C4-2B (cell line): Measurements from ENCODE around the gene CAB39.

Experiments used
- ZFX ChIP-seq: fragments of 450-650 bp; IDR thresholded peaks from 2 replicates; pipeline ENCODE4 v1.6.1; 2017
- TF ChIP-seq, protein P1 (sequence below): fragments of 450-650 bp; conservative IDR thresholded peaks from 2 replicates; pipeline ENCODE4 v1.5.1; 2017; ENCODE audit warnings: mild to moderate bottlenecking

GRCh38 chr2:230779607-230780006 is 67.0 kb downstream of the CAB39 start:
- TF ChIP-seq, protein P1, sequence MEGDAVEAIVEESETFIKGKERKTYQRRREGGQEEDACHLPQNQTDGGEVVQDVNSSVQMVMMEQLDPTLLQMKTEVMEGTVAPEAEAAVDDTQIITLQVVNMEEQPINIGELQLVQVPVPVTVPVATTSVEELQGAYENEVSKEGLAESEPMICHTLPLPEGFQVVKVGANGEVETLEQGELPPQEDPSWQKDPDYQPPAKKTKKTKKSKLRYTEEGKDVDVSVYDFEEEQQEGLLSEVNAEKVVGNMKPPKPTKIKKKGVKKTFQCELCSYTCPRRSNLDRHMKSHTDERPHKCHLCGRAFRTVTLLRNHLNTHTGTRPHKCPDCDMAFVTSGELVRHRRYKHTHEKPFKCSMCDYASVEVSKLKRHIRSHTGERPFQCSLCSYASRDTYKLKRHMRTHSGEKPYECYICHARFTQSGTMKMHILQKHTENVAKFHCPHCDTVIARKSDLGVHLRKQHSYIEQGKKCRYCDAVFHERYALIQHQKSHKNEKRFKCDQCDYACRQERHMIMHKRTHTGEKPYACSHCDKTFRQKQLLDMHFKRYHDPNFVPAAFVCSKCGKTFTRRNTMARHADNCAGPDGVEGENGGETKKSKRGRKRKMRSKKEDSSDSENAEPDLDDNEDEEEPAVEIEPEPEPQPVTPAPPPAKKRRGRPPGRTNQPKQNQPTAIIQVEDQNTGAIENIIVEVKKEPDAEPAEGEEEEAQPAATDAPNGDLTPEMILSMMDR: no peak
- no peak for TF ChIP-seq ZFX
